H9 (cell line): ENCODE measurements around the gene WIPF1. TPM values are rescaled to one million over a fixed set of nuclear protein-coding genes. Genes with fewer than 3 reads are reported as not detected.

Source experiments
- DNase-seq: peaks from one replicate; pipeline ENCODE4 v3.0.0-alpha.2; 2017
- H2AFZ ChIP-seq: one replicate; pipeline ENCODE4 v1.6.1; 2013; ENCODE audit warnings: mild to moderate bottlenecking, low read length, control low read depth, moderate library complexity
- H2AK5ac ChIP-seq: 2 replicates; pipeline ENCODE4 v1.6.1; 2013; ENCODE audit warnings: low read length, control low read depth, mixed read lengths; ENCODE audit not compliant: insufficient read length
- H2BK120ac ChIP-seq: one replicate; pipeline ENCODE4 v1.6.1; 2013; ENCODE audit warnings: low read depth, mild to moderate bottlenecking, low read length, control low read depth, inconsistent platforms; ENCODE audit not compliant: poor library complexity, severe bottlenecking
- H2BK12ac ChIP-seq: 2 replicates; pipeline ENCODE4 v1.6.1; 2013; ENCODE audit warnings: low read length, control low read depth, mixed read lengths, low read depth; ENCODE audit not compliant: insufficient read length
- H2BK15ac ChIP-seq: 2 replicates; pipeline ENCODE4 v1.6.1; 2013; ENCODE audit warnings: low read depth, low read length, control low read depth
- H2BK20ac ChIP-seq: one replicate; pipeline ENCODE4 v1.6.1; 2013; ENCODE audit warnings: low read depth, mild to moderate bottlenecking, low read length, control low read depth, inconsistent platforms; ENCODE audit not compliant: poor library complexity, severe bottlenecking
- H2BK5ac ChIP-seq: 2 replicates; pipeline ENCODE4 v1.6.1; 2013; ENCODE audit warnings: low read length, control low read depth, mixed read lengths; ENCODE audit not compliant: insufficient read length
- H3K14ac ChIP-seq: 2 replicates; pipeline ENCODE4 v1.6.1; 2013; ENCODE audit warnings: low read length, control low read depth; ENCODE audit not compliant: insufficient read depth
- H3K18ac ChIP-seq: 2 replicates; pipeline ENCODE4 v1.6.1; 2013; ENCODE audit warnings: low read depth, mild to moderate bottlenecking, mixed read lengths, low read length, control low read depth; ENCODE audit not compliant: insufficient read length
- H3K23ac ChIP-seq: 2 replicates; pipeline ENCODE4 v1.6.1; 2013; ENCODE audit warnings: low read length, control low read depth, mixed read lengths, low read depth; ENCODE audit not compliant: insufficient read length
- H3K23me2 ChIP-seq: 2 replicates; pipeline ENCODE4 v1.6.1; 2013; ENCODE audit warnings: low read depth, mild to moderate bottlenecking, mixed read lengths, low read length, control low read depth; ENCODE audit not compliant: insufficient read length, poor library complexity, severe bottlenecking
- H3K27ac ChIP-seq: 2 replicates; pipeline ENCODE4 v1.5.1; 2013; ENCODE audit warnings: low read length, control low read depth, mixed read lengths, low read depth; ENCODE audit not compliant: insufficient read length
- H3K27me3 ChIP-seq: 2 replicates; pipeline ENCODE4 v1.6.1; 2013; ENCODE audit warnings: low read length, control low read depth, inconsistent platforms; ENCODE audit not compliant: insufficient read depth
- H3K4ac ChIP-seq: 2 replicates; pipeline ENCODE4 v1.6.1; 2013; ENCODE audit warnings: low read depth, mild to moderate bottlenecking, control low read depth, inconsistent platforms, low read length, moderate library complexity
- H3K4me1 ChIP-seq: 2 replicates; pipeline ENCODE4 v1.6.1; 2013; ENCODE audit warnings: low read length, control low read depth, inconsistent platforms; ENCODE audit not compliant: insufficient read depth
- H3K4me2 ChIP-seq: 2 replicates; pipeline ENCODE4 v1.6.1; 2013; ENCODE audit warnings: low read length, control low read depth, mixed read lengths; ENCODE audit not compliant: insufficient read length, insufficient read depth
- H3K56ac ChIP-seq: 2 replicates; pipeline ENCODE4 v1.6.1; 2013; ENCODE audit warnings: low read depth, mild to moderate bottlenecking, mixed read lengths, low read length, control low read depth; ENCODE audit not compliant: insufficient read length
- H3K79me1 ChIP-seq: 2 replicates; pipeline ENCODE4 v1.6.1; 2013; ENCODE audit warnings: low read depth, mild to moderate bottlenecking, moderate library complexity, low read length, control low read depth, inconsistent platforms; ENCODE audit not compliant: insufficient read depth, poor library complexity, severe bottlenecking
- H3K79me2 ChIP-seq: 2 replicates; pipeline ENCODE4 v1.6.1; 2013; ENCODE audit warnings: low read length, control low read depth, inconsistent platforms; ENCODE audit not compliant: insufficient read depth
- H3K9ac ChIP-seq: 2 replicates; pipeline ENCODE4 v1.6.1; 2013; ENCODE audit warnings: low read length, control low read depth, mixed read lengths; ENCODE audit not compliant: insufficient read length; ENCODE audit errors: extremely low read depth
- H3K9me3 ChIP-seq: one replicate; pipeline ENCODE4 v1.6.1; 2013; ENCODE audit warnings: low read depth, low read length, inconsistent platforms; ENCODE audit not compliant: control insufficient read depth
- H3T11ph ChIP-seq: one replicate; pipeline ENCODE4 v1.6.1; 2013; ENCODE audit warnings: mild to moderate bottlenecking, low read length, control low read depth, inconsistent platforms
- H4K20me1 ChIP-seq: one replicate; pipeline ENCODE4 v1.6.1; 2013; ENCODE audit not compliant: control insufficient read depth, insufficient read length, insufficient read depth
- H4K5ac ChIP-seq: 2 replicates; pipeline ENCODE4 v1.6.1; 2013; ENCODE audit warnings: low read depth, mild to moderate bottlenecking, mixed read lengths, low read length, control low read depth; ENCODE audit not compliant: insufficient read length
- H4K8ac ChIP-seq: replicated peaks from 2 replicates; pipeline ENCODE4 v1.6.1; 2013; ENCODE audit warnings: low read length, control low read depth, mixed read lengths, low read depth; ENCODE audit not compliant: insufficient read length
- H4K91ac ChIP-seq: 2 replicates; pipeline ENCODE4 v1.6.1; 2013; ENCODE audit warnings: low read depth, mild to moderate bottlenecking, moderate library complexity, mixed read lengths, low read length, control low read depth; ENCODE audit not compliant: insufficient read length
- H3K27ac Mint-ChIP-seq, 3 experiments: 2 replicates in 2 of 3; 3 replicates in 1 of 3; pipeline ENCODE4 v1.8.0; 2020 to 2021; ENCODE audit warnings: mixed read lengths in 3 of 3, mild to moderate bottlenecking in 1 of 3, moderate library complexity in 1 of 3
- H3K27me3 Mint-ChIP-seq: 2 replicates; pipeline ENCODE4 v1.8.0; 2021; ENCODE audit warnings: low read depth, mild to moderate bottlenecking, moderate library complexity, mixed read lengths
- H3K36me3 Mint-ChIP-seq, 3 experiments: 2 replicates in 2 of 3; 3 replicates in 1 of 3; pipeline ENCODE4 v1.8.0; 2020 to 2021; ENCODE audit warnings: low read depth in 3 of 3, mixed read lengths in 3 of 3; ENCODE audit not compliant: insufficient read depth in 1 of 3
- H3K4me1 Mint-ChIP-seq, 2 experiments: 2 replicates each; pipeline ENCODE4 v1.8.0; 2020; ENCODE audit warnings: mixed read lengths in 2 of 2
- H3K4me3 Mint-ChIP-seq, 2 experiments: 2 replicates in 1 of 2; 3 replicates in 1 of 2; pipeline ENCODE4 v1.8.0; 2020 to 2021; ENCODE audit warnings: mild to moderate bottlenecking in 2 of 2, mixed read lengths in 2 of 2, moderate library complexity in 1 of 2
- H3K9me3 Mint-ChIP-seq, 2 experiments: 2 replicates in 1 of 2; 3 replicates in 1 of 2; pipeline ENCODE4 v1.8.0; 2020; ENCODE audit warnings: mild to moderate bottlenecking in 2 of 2, mixed read lengths in 2 of 2, moderate library complexity in 1 of 2
- CTCF ChIP-seq: fragments of 200-600 bp; sonication (generic); conservative IDR thresholded peaks from 3 replicates; pipeline ENCODE4 v1.8.0; 2021; ENCODE audit warnings: antibody characterized with exemption, mild to moderate bottlenecking
- whole genome bisulfite sequencing: extraction: QIAGEN DNeasy Blood & Tissue Kit; methylation state at CpG from one replicate; pipeline ENCODE4 v1.1.7; 2013; ENCODE audit warnings: missing lambda C conversion rate, low lambda C conversion rate, mixed read lengths; ENCODE audit not compliant: insufficient read length; ENCODE audit errors: extremely low coverage; 5-methylcytosine and 5-hydroxymethylcytosine counted together
- total RNA-seq: library from RNA; stranded (reverse); gene quantifications from 2 replicates; pipeline ENCODE4 v1.2.1, GENCODE V29; 2021

The WIPF1 gene
- total RNA-seq, 1 experiment from 2014 or later, result 5.1 TPM

DNA sequence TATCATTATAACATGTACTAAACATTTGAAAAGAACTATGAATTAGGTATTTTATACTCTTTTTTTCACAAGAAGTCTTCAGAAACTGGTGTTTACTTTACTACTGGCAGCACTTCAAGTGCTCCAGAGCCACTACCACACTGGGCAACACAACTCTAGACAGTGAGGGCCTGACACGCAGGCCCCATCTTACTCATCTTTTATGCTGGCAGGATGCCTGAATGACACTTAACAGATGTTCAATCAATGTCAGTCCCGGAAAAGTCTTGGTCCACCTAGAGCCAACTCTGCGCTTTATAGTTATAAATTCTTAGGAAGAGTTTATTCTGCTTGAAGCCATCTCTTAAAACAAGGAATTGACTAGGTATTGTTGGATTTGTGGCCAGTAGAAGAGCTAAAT, 8.7 kb upstream of the WIPF1 start:
- H3K36me3 Mint-ChIP-seq, result no peaks in the 10 kb centered on the region
- DNase-seq, result no peak
- Histone ChIP-seq H3K18ac (no peak overlapping the region), H3K4me1 (no peaks in the 10 kb centered on the region), H4K91ac (no peak overlapping the region), H2AK5ac (no peak overlapping the region), H3K14ac (no peak overlapping the region), H3K27ac (no peak overlapping the region), H3K23ac (no peak overlapping the region), H3K27me3 (no peaks in the 10 kb centered on the region), H4K8ac (no peak overlapping the region), H3T11ph (no peak overlapping the region), H2BK120ac (no peak overlapping the region), H3K9me3 (no peaks in the 10 kb centered on the region), H2BK15ac (no peak overlapping the region), H4K5ac (no peak overlapping the region), H2BK5ac (no peak overlapping the region), H2BK12ac (no peak overlapping the region), H3K79me2 (no peaks in the 10 kb centered on the region), H3K4ac (no peak overlapping the region), H3K56ac (no peak overlapping the region), H2AFZ (no peak overlapping the region), H4K20me1 (no peaks in the 10 kb centered on the region), H3K79me1 (no peaks in the 10 kb centered on the region), H3K9ac (no peak overlapping the region), H2BK20ac (no peak overlapping the region), H3K4me2 (no peak overlapping the region), H3K23me2 (no peaks in the 10 kb centered on the region)
- H3K4me1 Mint-ChIP-seq, result 0 out of 4 replicates have a peak, but pooled peaks cover 0 to 2% of the 10 kb centered on the region in 2 experiments
- H3K4me3 Mint-ChIP-seq, result no peak overlapping the region
- TF ChIP-seq CTCF, result no peak
- H3K27ac Mint-ChIP-seq, result no peak overlapping the region
- no CpG with 5 or more reads among the region's 3 CpGs for WGBS
- no peaks in the 10 kb centered on the region for H3K9me3 Mint-ChIP-seq
- H3K27me3 Mint-ChIP-seq, result no peaks in the 10 kb centered on the region; the same call in 1 of the 2 replicates
